Liver (tissue), 9 donors: ENCODE data around the gene BRD4. TPM values are rescaled to one million over a fixed set of nuclear protein-coding genes. Genes with fewer than 3 reads are reported as not detected.

Experiments used
- DNase-seq: peaks from one replicate; pipeline ENCODE4 v3.0.0-alpha.2; 2017; ENCODE audit warnings: low spot score
- H3K27ac ChIP-seq, 2 donors: one replicate each; pipeline ENCODE4 v1.7.0; 2013; ENCODE audit warnings: inconsistent platforms in 2 of 2, low read length in 2 of 2, control low read depth in 1 of 2, low read depth in 1 of 2, mild to moderate bottlenecking in 1 of 2
- H3K27me3 ChIP-seq, 4 donors: one replicate each; pipeline versions ENCODE4 v1.6.1 to v1.7.0; 2013; ENCODE audit warnings: low read length in 3 of 4, inconsistent platforms in 1 of 4, mild to moderate bottlenecking in 1 of 4, moderate library complexity in 1 of 4; ENCODE audit not compliant: control insufficient read depth in 4 of 4, insufficient read depth in 4 of 4
- H3K36me3 ChIP-seq, 4 donors: one replicate each; pipeline versions ENCODE4 v1.6.1 to v1.7.0; 2013; ENCODE audit warnings: low read length in 3 of 4, mild to moderate bottlenecking in 3 of 4, low read depth in 1 of 4, moderate library complexity in 1 of 4; ENCODE audit not compliant: control insufficient read depth in 4 of 4, insufficient read depth in 3 of 4
- H3K4me1 ChIP-seq, 4 donors: one replicate each; pipeline versions ENCODE4 v1.6.1 to v1.7.0; 2013; ENCODE audit warnings: low read length in 3 of 4, mild to moderate bottlenecking in 3 of 4, moderate library complexity in 1 of 4; ENCODE audit not compliant: control insufficient read depth in 4 of 4, insufficient read depth in 4 of 4
- H3K4me3 ChIP-seq, 3 donors: one replicate each; pipeline versions ENCODE4 v1.6.1 to v1.7.0; 2013; ENCODE audit warnings: low read length in 3 of 3, control low read depth in 1 of 3, low read depth in 1 of 3, mild to moderate bottlenecking in 1 of 3
- H3K9ac ChIP-seq, 2 donors: one replicate each; pipeline ENCODE4 v1.7.0; 2013; ENCODE audit warnings: low read length in 2 of 2, mild to moderate bottlenecking in 2 of 2, moderate library complexity in 2 of 2, control low read depth in 1 of 2, low read depth in 1 of 2
- H3K9me3 ChIP-seq, 4 donors: one replicate each; pipeline versions ENCODE4 v1.6.1 to v1.7.0; 2013; ENCODE audit warnings: low read length in 3 of 4; ENCODE audit not compliant: control insufficient read depth in 4 of 4
- ATF3 ChIP-seq: IDR thresholded peaks from 2 replicates; pipeline ENCODE4 v1.6.1; 2016; ENCODE audit warnings: antibody characterized with exemption
- FOXA1 ChIP-seq: IDR thresholded peaks from 2 replicates; pipeline ENCODE4 v1.6.1; 2016; ENCODE audit warnings: antibody characterized with exemption
- FOXA2 ChIP-seq: IDR thresholded peaks from 2 replicates; pipeline ENCODE4 v1.6.1; 2016; ENCODE audit warnings: antibody characterized with exemption
- GABPA ChIP-seq, 2 donors: IDR thresholded peaks in 1 of 2; conservative IDR thresholded peaks in 1 of 2; 2 replicates each; pipeline ENCODE4 v1.6.1; 2016; ENCODE audit warnings: antibody characterized with exemption in 2 of 2, mild to moderate bottlenecking in 1 of 2, moderate library complexity in 1 of 2
- HNF4G ChIP-seq: IDR thresholded peaks from 2 replicates; pipeline ENCODE4 v1.6.1; 2016; ENCODE audit warnings: antibody characterized with exemption
- JUND ChIP-seq, 2 donors: IDR thresholded peaks; 2 replicates each; pipeline ENCODE4 v1.6.1; 2016; ENCODE audit warnings: antibody characterized with exemption in 2 of 2
- MAX ChIP-seq: IDR thresholded peaks from 2 replicates; pipeline ENCODE4 v1.6.1; 2016; ENCODE audit warnings: antibody characterized with exemption
- NR2F2 ChIP-seq: IDR thresholded peaks from 2 replicates; pipeline ENCODE4 v1.6.1; 2016; ENCODE audit warnings: antibody characterized with exemption
- RAD21 ChIP-seq, 2 donors: IDR thresholded peaks; 2 replicates each; pipeline ENCODE4 v1.6.1; 2016; ENCODE audit warnings: antibody characterized with exemption in 2 of 2, mild to moderate bottlenecking in 2 of 2
- REST ChIP-seq: IDR thresholded peaks from 2 replicates; pipeline ENCODE4 v1.6.1; 2016; ENCODE audit warnings: antibody characterized with exemption, mild to moderate bottlenecking
- RXRA ChIP-seq, 2 donors: IDR thresholded peaks; 2 replicates each; pipeline ENCODE4 v1.6.1; 2017 to 2018; ENCODE audit warnings: antibody characterized with exemption in 2 of 2, mild to moderate bottlenecking in 1 of 2
- TAF1 ChIP-seq: conservative IDR thresholded peaks from 2 replicates; pipeline ENCODE4 v1.6.1; 2016; ENCODE audit warnings: antibody characterized with exemption, mild to moderate bottlenecking
- YY1 ChIP-seq: IDR thresholded peaks from 2 replicates; pipeline ENCODE4 v1.6.1; 2016; ENCODE audit warnings: antibody characterized with exemption, mild to moderate bottlenecking
- ZBTB33 ChIP-seq: IDR thresholded peaks from 2 replicates; pipeline ENCODE4 v1.6.1; 2016; ENCODE audit warnings: antibody characterized with exemption
- WGBS: extraction: QIAGEN DNeasy Blood & Tissue Kit; methylation state at CpG from one replicate; pipeline ENCODE4 v1.1.7; 2013; 5-methylcytosine and 5-hydroxymethylcytosine counted together
- polyA plus RNA-seq, 2 donors: library from polyadenylated mRNA; stranded (reverse) in 1 of 2; unstranded in 1 of 2; fragments of 200-250 nt in 1 of 2; fragments of >200 nt in 1 of 2; fragmentation: Nextera tagmentation in 1 of 2; extraction: Ambion mirVana in 1 of 2; gene quantifications; one replicate each; pipeline versions ENCODE4 v1.2.1 to v1.2.3, GENCODE V29; 2013 to 2015
- total RNA-seq, 2 donors: library from RNA; depleted of rRNA; stranded (reverse); fragments of >200 nt; gene quantifications; one replicate each; pipeline ENCODE4 v1.2.3, GENCODE V29; 2014
- donor health status: healthy.
- donor health status: healthy.
- donor health status: healthy.
- donor health status: healthy.
- donor health status: healthy.

Gene BRD4
- total and polyA plus RNA-seq, 4 donors = 13.6 to 25.8 (median 20.5) TPM

GRCh38 chr19:15250640-15250993 lies 81.7 kb downstream of the BRD4 start:
- Histone ChIP-seq H3K27ac (peak overlapping the region; percentile 57 to 75), H3K27me3 (no peaks in the 10 kb centered on the region), H3K9ac (no peak overlapping the region), H3K36me3 (peaks cover 13 to 59% (median 38%) of the 10 kb centered on the region in 4 donors), H3K4me3 (no peak overlapping the region), H3K4me1 (peaks cover 11 to 26% (median 22%) of the 10 kb centered on the region in 4 donors), H3K9me3 (no peaks in the 10 kb centered on the region)
- TF ChIP-seq YY1 (no peak), FOXA1 (no peak), ATF3 (no peak), RXRA (IDR thresholded peaks at IDR 0.05) (no peak), JUND (IDR thresholded peaks at IDR 0.05) (no peak), ZBTB33 (no peak), RAD21 (IDR thresholded peaks at IDR 0.05) (no peak), GABPA (IDR thresholded peaks at IDR 0.05 in 1 of 2, conservative IDR thresholded peaks at IDR 0.05 in 1 of 2) (no peak), HNF4G (no peak), FOXA2 (no peak), NR2F2 (no peak), TAF1 (no peak), MAX (no peak), REST (no peak)
- 67% methylated on average over 1 of the region's 1 CpG for whole genome bisulfite sequencing
- DNase-seq = no peak

GRCh38 chr19:15249972-15250639 lies 82.2 kb downstream of the BRD4 start:
- Histone ChIP-seq H3K27me3 (no peaks in the 10 kb centered on the region), H3K36me3 (peaks cover 9 to 59% (median 37%) of the 10 kb centered on the region in 4 donors), H3K9ac (no peak overlapping the region), H3K9me3 (no peaks in the 10 kb centered on the region), H3K4me3 (no peak overlapping the region), H3K27ac (peak overlapping the region; percentile 57 to 75), H3K4me1 (peaks cover 11 to 26% (median 22%) of the 10 kb centered on the region in 4 donors)
- no peak for DNase-seq
- 82% methylated on average over 15 of the region's 15 CpGs for WGBS
- peak; percentile 49 for TF ChIP-seq NR2F2
- no peak for TF ChIP-seq ZBTB33
- TF ChIP-seq YY1 = peak; percentile 18
- no peak for TF ChIP-seq HNF4G
